ENCODE data around the gene CACNG1.

DNA sequence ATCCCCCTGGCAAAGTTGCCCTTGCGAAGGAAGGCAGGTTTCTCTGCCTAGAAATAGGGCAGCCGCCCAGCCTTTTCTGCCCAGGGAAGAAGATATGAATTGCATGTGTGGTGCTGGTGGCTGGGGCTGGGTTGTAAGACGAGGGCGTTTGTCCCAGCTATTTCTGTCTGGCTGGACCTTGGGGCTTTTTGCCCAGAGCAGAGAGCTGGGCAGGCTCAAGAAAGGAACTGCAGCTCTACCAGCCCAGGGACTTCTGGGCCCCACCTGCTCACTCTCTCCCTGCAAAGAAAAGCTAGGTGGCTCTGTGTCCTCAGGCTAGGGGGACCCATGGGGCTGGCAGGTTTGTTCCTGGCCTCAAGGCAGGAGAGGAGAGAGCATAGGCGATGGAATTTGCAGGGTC lies 586 bp downstream of the CACNG1 start:
- TF ChIP-seq, protein P1, sequence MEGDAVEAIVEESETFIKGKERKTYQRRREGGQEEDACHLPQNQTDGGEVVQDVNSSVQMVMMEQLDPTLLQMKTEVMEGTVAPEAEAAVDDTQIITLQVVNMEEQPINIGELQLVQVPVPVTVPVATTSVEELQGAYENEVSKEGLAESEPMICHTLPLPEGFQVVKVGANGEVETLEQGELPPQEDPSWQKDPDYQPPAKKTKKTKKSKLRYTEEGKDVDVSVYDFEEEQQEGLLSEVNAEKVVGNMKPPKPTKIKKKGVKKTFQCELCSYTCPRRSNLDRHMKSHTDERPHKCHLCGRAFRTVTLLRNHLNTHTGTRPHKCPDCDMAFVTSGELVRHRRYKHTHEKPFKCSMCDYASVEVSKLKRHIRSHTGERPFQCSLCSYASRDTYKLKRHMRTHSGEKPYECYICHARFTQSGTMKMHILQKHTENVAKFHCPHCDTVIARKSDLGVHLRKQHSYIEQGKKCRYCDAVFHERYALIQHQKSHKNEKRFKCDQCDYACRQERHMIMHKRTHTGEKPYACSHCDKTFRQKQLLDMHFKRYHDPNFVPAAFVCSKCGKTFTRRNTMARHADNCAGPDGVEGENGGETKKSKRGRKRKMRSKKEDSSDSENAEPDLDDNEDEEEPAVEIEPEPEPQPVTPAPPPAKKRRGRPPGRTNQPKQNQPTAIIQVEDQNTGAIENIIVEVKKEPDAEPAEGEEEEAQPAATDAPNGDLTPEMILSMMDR (IDR thresholded peaks at IDR 0.05; ENCODE audit: low read depth, low read length): no peak
- TF ChIP-seq, protein P2, sequence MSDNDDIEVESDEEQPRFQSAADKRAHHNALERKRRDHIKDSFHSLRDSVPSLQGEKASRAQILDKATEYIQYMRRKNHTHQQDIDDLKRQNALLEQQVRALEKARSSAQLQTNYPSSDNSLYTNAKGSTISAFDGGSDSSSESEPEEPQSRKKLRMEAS (IDR thresholded peaks at IDR 0.05; ENCODE audit: low read depth, low read length): no peak
- no peak for TF ChIP-seq POLR2A (IDR thresholded peaks at IDR 0.05; ENCODE audit: extremely low read depth, insufficient read length)
- TF ChIP-seq MYC (IDR thresholded peaks at IDR 0.05; ENCODE audit: low read depth, low read length): no peak
